WTC11 (cell line): ENCODE results near the gene AMMECR1. TPM values are rescaled to one million over a fixed set of nuclear protein-coding genes. Genes with fewer than 3 reads are reported as not detected.

Experiments used
- ATAC-seq: fragments of 200-7000 bp; cut with Tn5 transposase; 2 replicates; pipeline ENCODE4 v1.10.0; 2021; ENCODE audit warnings: mild to moderate bottlenecking, moderate library complexity
- CTCF ChIA-PET: fragments of 300-600 bp; sonication (Branson Sonifier 250); formaldehyde crosslinking; loops from one replicate; lab custom pipeline; 2021; ENCODE audit warnings: antibody characterized with exemption; lab: Charles Lee
- POLR2A ChIA-PET: fragments of 350-600 bp; sonication (Branson Sonifier 250); formaldehyde crosslinking; loops from one replicate; lab custom pipeline; 2021; ENCODE audit warnings: antibody characterized with exemption; lab: Charles Lee
- DNase-seq: peaks from one replicate; pipeline ENCODE4 v3.0.0; 2021; ENCODE audit warnings: low spot score
- H3K27ac Mint-ChIP-seq: 2 replicates; pipeline ENCODE4 v1.8.0; 2021; ENCODE audit warnings: mixed read lengths
- H3K27me3 Mint-ChIP-seq: 2 replicates; pipeline ENCODE4 v1.8.0; 2021; ENCODE audit warnings: low read depth, mild to moderate bottlenecking, moderate library complexity, mixed read lengths
- H3K36me3 Mint-ChIP-seq: 2 replicates; pipeline ENCODE4 v1.8.0; 2021; ENCODE audit warnings: mixed read lengths
- H3K4me1 Mint-ChIP-seq: 2 replicates; pipeline ENCODE4 v1.8.0; 2022; ENCODE audit warnings: mixed read lengths
- H3K4me3 Mint-ChIP-seq: 2 replicates; pipeline ENCODE4 v1.8.0; 2021; ENCODE audit warnings: mild to moderate bottlenecking, moderate library complexity, mixed read lengths
- H3K9me3 Mint-ChIP-seq: 2 replicates; pipeline ENCODE4 v1.8.0; 2021; ENCODE audit warnings: mixed read lengths
- CBFB ChIP-seq: sonication (generic); formaldehyde crosslinking; IDR thresholded peaks from 2 replicates; pipeline ENCODE4 v1.8.1; 2022; ENCODE audit warnings: mild to moderate bottlenecking, low read depth, missing genetic modification reagents
- EMX1 ChIP-seq: fragments of 250-450 bp; sonication (Bioruptor Pico); IDR thresholded peaks from 2 replicates; pipeline ENCODE4 v1.8.0; 2021; ENCODE audit warnings: mild to moderate bottlenecking
- ETV6 ChIP-seq: sonication (generic); formaldehyde crosslinking; IDR thresholded peaks from 2 replicates; pipeline ENCODE4 v1.8.1; 2022; ENCODE audit warnings: mild to moderate bottlenecking, missing genetic modification reagents
- FOXP1 ChIP-seq: sonication (generic); formaldehyde crosslinking; IDR thresholded peaks from 2 replicates; pipeline ENCODE4 v1.8.0; 2022; ENCODE audit warnings: missing genetic modification reagents, mild to moderate bottlenecking, moderate library complexity, borderline replicate concordance
- GRHL2 ChIP-seq: fragments of 250-450 bp; sonication (Bioruptor Pico); IDR thresholded peaks from 2 replicates; pipeline ENCODE4 v1.8.0; 2022; ENCODE audit warnings: mild to moderate bottlenecking, moderate library complexity; ENCODE audit not compliant: insufficient replicate concordance, severe bottlenecking
- IRF2 ChIP-seq: sonication (generic); formaldehyde crosslinking; IDR thresholded peaks from 2 replicates; pipeline ENCODE4 v1.8.0; 2022; ENCODE audit warnings: low read depth, missing genetic modification reagents, borderline replicate concordance
- NFYB ChIP-seq: sonication (generic); formaldehyde crosslinking; conservative IDR thresholded peaks from 2 replicates; pipeline ENCODE4 v1.8.0; 2022; ENCODE audit warnings: low read depth, missing genetic modification reagents
- NR2C2 ChIP-seq: sonication (generic); formaldehyde crosslinking; IDR thresholded peaks from 2 replicates; pipeline ENCODE4 v1.8.0; 2022; ENCODE audit warnings: mild to moderate bottlenecking, missing genetic modification reagents
- NR3C1 ChIP-seq: sonication (generic); formaldehyde crosslinking; conservative IDR thresholded peaks from 2 replicates; pipeline ENCODE4 v1.8.1; 2023; ENCODE audit warnings: low read depth, mild to moderate bottlenecking, missing genetic modification reagents
- PRDM15 ChIP-seq: sonication (generic); formaldehyde crosslinking; IDR thresholded peaks from 2 replicates; pipeline ENCODE4 v1.8.0; 2022; ENCODE audit warnings: missing genetic modification reagents
- PRRX2 ChIP-seq: fragments of 250-450 bp; sonication (Bioruptor Pico); IDR thresholded peaks from 2 replicates; pipeline ENCODE4 v1.8.0; 2021; ENCODE audit warnings: mild to moderate bottlenecking
- SOX15 ChIP-seq: fragments of 250-450 bp; sonication (Bioruptor Pico); IDR thresholded peaks from 2 replicates; pipeline ENCODE4 v1.9.0; 2021; ENCODE audit warnings: mild to moderate bottlenecking
- TCF7 ChIP-seq: sonication (generic); formaldehyde crosslinking; IDR thresholded peaks from 2 replicates; pipeline ENCODE4 v1.8.0; 2022; ENCODE audit warnings: mild to moderate bottlenecking, low read depth, missing genetic modification reagents, moderate library complexity
- TEAD4 ChIP-seq: sonication (generic); formaldehyde crosslinking; IDR thresholded peaks from 2 replicates; pipeline ENCODE4 v1.8.0; 2022; ENCODE audit warnings: mild to moderate bottlenecking, missing genetic modification reagents
- USF1 ChIP-seq: sonication (generic); formaldehyde crosslinking; IDR thresholded peaks from 2 replicates; pipeline ENCODE4 v1.8.0; 2022; ENCODE audit warnings: mild to moderate bottlenecking, missing genetic modification reagents
- ZNF138 ChIP-seq: sonication (generic); formaldehyde crosslinking; conservative IDR thresholded peaks from 2 replicates; pipeline ENCODE4 v1.8.1; 2022; ENCODE audit warnings: mild to moderate bottlenecking, moderate library complexity, missing genetic modification reagents
- ZNF396 ChIP-seq: fragments of 250-450 bp; sonication (Bioruptor Pico); IDR thresholded peaks from 2 replicates; pipeline ENCODE4 v1.8.0; 2021; ENCODE audit warnings: mild to moderate bottlenecking, moderate library complexity, borderline replicate concordance
- ZNF512 ChIP-seq: sonication (generic); formaldehyde crosslinking; IDR thresholded peaks from 2 replicates; pipeline ENCODE4 v1.8.1; 2022; ENCODE audit warnings: missing genetic modification reagents, borderline replicate concordance
- ZNF671 ChIP-seq: fragments of 250-450 bp; sonication (Bioruptor Pico); IDR thresholded peaks from 2 replicates; pipeline ENCODE4 v1.8.0; 2021; ENCODE audit warnings: mild to moderate bottlenecking
- total RNA-seq: library from RNA; stranded (reverse); gene quantifications from 3 replicates; pipeline ENCODE4 v1.2.3, GENCODE V29; 2021
- TF ChIP-seq, protein P1 (sequence below): sonication (generic); formaldehyde crosslinking; conservative IDR thresholded peaks from 2 replicates; pipeline ENCODE4 v1.8.1; 2022; ENCODE audit warnings: mild to moderate bottlenecking, missing genetic modification reagents
- TF ChIP-seq, protein P2 (sequence below): sonication (generic); formaldehyde crosslinking; IDR thresholded peaks from 2 replicates; pipeline ENCODE4 v1.8.0; 2022; ENCODE audit warnings: mild to moderate bottlenecking, missing genetic modification reagents
- TF ChIP-seq, protein P3 (sequence below): fragments of 250-450 bp; sonication (Bioruptor Pico); IDR thresholded peaks from 2 replicates; pipeline ENCODE4 v1.9.0; 2021; ENCODE audit warnings: mild to moderate bottlenecking

AMMECR1 gene
- total RNA-seq, 1 experiment from 2014 or later: 18.1 TPM

DNA sequence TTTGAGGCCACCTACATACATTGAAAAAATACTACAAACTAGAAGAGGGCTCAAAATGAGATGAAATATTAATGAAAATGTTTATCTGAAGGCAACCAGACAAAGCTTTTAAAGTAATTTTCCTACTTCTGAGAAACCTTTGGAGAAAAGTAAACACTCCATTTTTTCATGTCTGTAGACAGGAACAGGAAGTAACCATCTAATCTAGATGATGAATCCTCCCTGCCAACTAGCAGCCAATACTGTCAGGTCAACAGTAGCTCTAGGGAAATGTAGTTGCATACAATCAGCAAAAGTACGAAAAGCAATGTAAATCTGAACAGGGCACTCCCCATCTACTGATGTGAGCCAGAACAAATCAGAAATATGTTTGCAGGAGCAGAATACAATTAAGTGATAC is 49.0 kb downstream of the AMMECR1 start:
- no peak for DNase-seq
- no peak overlapping the region for H3K4me3 Mint-ChIP-seq
- TF ChIP-seq GRHL2 (CRISPR knock-in tag): no peak
- no peak for TF ChIP-seq TEAD4 (CRISPR knock-in tag)
- no peak for TF ChIP-seq ZNF396 (CRISPR knock-in tag)
- no peak for TF ChIP-seq PRRX2 (CRISPR knock-in tag)
- TF ChIP-seq, protein P1, sequence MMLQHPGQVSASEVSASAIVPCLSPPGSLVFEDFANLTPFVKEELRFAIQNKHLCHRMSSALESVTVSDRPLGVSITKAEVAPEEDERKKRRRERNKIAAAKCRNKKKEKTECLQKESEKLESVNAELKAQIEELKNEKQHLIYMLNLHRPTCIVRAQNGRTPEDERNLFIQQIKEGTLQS (CRISPR knock-in tag): no peak
- TF ChIP-seq, all 79 proteins: peak for 0
- no peaks in the 10 kb centered on the region for H3K36me3 Mint-ChIP-seq
- no peak for ATAC-seq
- peaks cover 34% of the 10 kb centered on the region for H3K4me1 Mint-ChIP-seq
- H3K27me3 Mint-ChIP-seq: no peaks in the 10 kb centered on the region
- ChIA-PET POLR2A (no interaction called here), CTCF (no interaction called here)
- no peaks in the 10 kb centered on the region for H3K9me3 Mint-ChIP-seq
- H3K27ac Mint-ChIP-seq: no peak overlapping the region

GRCh38 chrX:110268395-110268794 is 49.5 kb downstream of the AMMECR1 start:
- DNase-seq (no peak), ATAC-seq (no peak)
- Mint-ChIP-seq H3K27ac (no peak overlapping the region), H3K27me3 (no peaks in the 10 kb centered on the region), H3K9me3 (no peaks in the 10 kb centered on the region), H3K4me3 (no peak overlapping the region), H3K36me3 (no peaks in the 10 kb centered on the region), H3K4me1 (peaks cover 29% of the 10 kb centered on the region)
- ChIA-PET CTCF (no interaction called here), POLR2A (no interaction called here)
- TF ChIP-seq TCF7: no peak

DNA sequence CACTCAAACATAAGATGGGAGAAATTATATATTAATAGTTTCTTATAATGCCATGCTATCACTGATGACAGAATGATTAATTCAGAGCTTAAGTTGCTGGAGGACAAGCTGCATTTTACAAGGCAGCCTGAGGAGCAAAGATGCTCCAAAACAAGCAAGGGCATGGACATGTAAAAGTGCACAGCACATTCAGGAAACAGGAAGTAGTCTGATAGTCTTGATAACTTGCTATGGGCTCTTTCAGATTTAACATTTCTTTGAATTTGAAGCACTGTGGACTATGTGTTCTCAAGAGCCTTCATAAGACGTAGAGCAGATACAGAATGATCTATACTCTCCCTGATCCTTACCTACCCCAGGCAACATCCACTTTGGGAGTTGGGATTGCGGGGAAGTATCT is 50.0 kb downstream of the AMMECR1 start:
- TF ChIP-seq ZNF138: no peak
- TF ChIP-seq USF1: no peak
- no peak for TF ChIP-seq EMX1
- no peak for TF ChIP-seq CBFB
- TF ChIP-seq, protein P1 (CRISPR knock-in tag): no peak
- TF ChIP-seq, protein P2, sequence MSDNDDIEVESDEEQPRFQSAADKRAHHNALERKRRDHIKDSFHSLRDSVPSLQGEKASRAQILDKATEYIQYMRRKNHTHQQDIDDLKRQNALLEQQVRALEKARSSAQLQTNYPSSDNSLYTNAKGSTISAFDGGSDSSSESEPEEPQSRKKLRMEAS (CRISPR knock-in tag): no peak
- no peak for TF ChIP-seq IRF2
- TF ChIP-seq, protein P3, sequence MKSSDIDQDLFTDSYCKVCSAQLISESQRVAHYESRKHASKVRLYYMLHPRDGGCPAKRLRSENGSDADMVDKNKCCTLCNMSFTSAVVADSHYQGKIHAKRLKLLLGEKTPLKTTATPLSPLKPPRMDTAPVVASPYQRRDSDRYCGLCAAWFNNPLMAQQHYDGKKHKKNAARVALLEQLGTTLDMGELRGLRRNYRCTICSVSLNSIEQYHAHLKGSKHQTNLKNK: no peak
- ChIA-PET POLR2A (no interaction called here), CTCF (no interaction called here)
- H3K27ac Mint-ChIP-seq: peak overlapping the region; percentile 17; the same call in 1 of the 2 replicates
- no peaks in the 10 kb centered on the region for H3K36me3 Mint-ChIP-seq
- H3K4me3 Mint-ChIP-seq: no peak overlapping the region
- H3K27me3 Mint-ChIP-seq: no peaks in the 10 kb centered on the region
- peaks cover 24% of the 10 kb centered on the region for H3K4me1 Mint-ChIP-seq
- DNase-seq: no peak
- H3K9me3 Mint-ChIP-seq: no peaks in the 10 kb centered on the region
- ATAC-seq: no peak

- no peak overlapping the region for H3K27ac Mint-ChIP-seq
- H3K4me1 Mint-ChIP-seq: peaks cover 14% of the 10 kb centered on the region
- ChIA-PET CTCF (no interaction called here), POLR2A (no interaction called here)
- no peaks in the 10 kb centered on the region for H3K27me3 Mint-ChIP-seq
- ATAC-seq: no peak
- no peak for DNase-seq
- H3K9me3 Mint-ChIP-seq: no peaks in the 10 kb centered on the region
- no peaks in the 10 kb centered on the region for H3K36me3 Mint-ChIP-seq
- H3K4me3 Mint-ChIP-seq: no peak overlapping the region
- TF ChIP-seq, protein P2 (CRISPR knock-in tag): no peak
- TF ChIP-seq ZNF512 (CRISPR knock-in tag): no peak
- TF ChIP-seq ZNF671 (CRISPR knock-in tag): no peak
- TF ChIP-seq FOXP1 (CRISPR knock-in tag): no peak
- no peak for TF ChIP-seq NFYB
- no peak for TF ChIP-seq EMX1
- no peak for TF ChIP-seq IRF2
- TF ChIP-seq SOX15 (CRISPR knock-in tag): no peak
- TF ChIP-seq NR3C1 (CRISPR knock-in tag): no peak
- TF ChIP-seq NR2C2 (CRISPR knock-in tag): no peak
- TF ChIP-seq ZNF396 (CRISPR knock-in tag): no peak
- TF ChIP-seq PRDM15: no peak
- TF ChIP-seq ETV6: no peak
Observed at GRCh38 chrX:110265661-110266060, 52.2 kb downstream of the AMMECR1 start.
